A549 (cell line): ENCODE measurements around the gene BAZ1B. TPM values are rescaled to one million over a fixed set of nuclear protein-coding genes. Genes with fewer than 3 reads are reported as not detected.

Experiments
- ATAC-seq, 2 experiments: fragments of 200-7000 bp in 1 of 2; fragments of >200 bp in 1 of 2; cut with Nextera tagmentation in 1 of 2; cut with Tn5 transposase in 1 of 2; 3 replicates each; pipeline versions ENCODE4 v1.8.0 to v1.9.1; 2018 to 2020; ENCODE audit warnings: mild to moderate bottlenecking in 1 of 2, moderate library complexity in 1 of 2
- CTCF ChIA-PET: fragments of 300-600 bp; sonication (Branson Sonifier 250); formaldehyde crosslinking; extraction: SDS; loops from one replicate; lab custom pipeline; 2021; ENCODE audit warnings: antibody characterized with exemption, inconsistent platforms; lab: Yijun Ruan, JAX
- POLR2A ChIA-PET: fragments of 350-600 bp; formaldehyde crosslinking; extraction: SDS; loops from one replicate; lab custom pipeline; 2021; ENCODE audit warnings: antibody characterized with exemption, inconsistent platforms; lab: Yijun Ruan, JAX
- DNase-seq, 2 experiments: peaks; one replicate each; pipeline versions ENCODE4 v3.0.0 to v3.0.0-alpha.2; 2011 to 2016; ENCODE audit warnings: low read depth in 1 of 2, low spot score in 1 of 2
- FAIRE-seq: peaks from 2 replicates; lab custom pipeline; 2011; peaks lifted over from hg19 to GRCh38; lab: Jason Lieb, UNC
- H3K27ac ChIP-seq, 2 experiments: fragments of >200 bp; sonication (Bioruptor Twin); formaldehyde crosslinking; 3 replicates each; pipeline ENCODE4 v1.5.1; 2016 to 2017
- H3K4me1 ChIP-seq: fragments of >200 bp; sonication (Bioruptor Twin); formaldehyde crosslinking; 3 replicates; pipeline ENCODE4 v1.6.1; 2016
- H3K4me2 ChIP-seq: fragments of >200 bp; sonication (Bioruptor Twin); formaldehyde crosslinking; 3 replicates; pipeline ENCODE4 v1.6.1; 2016
- H3K4me3 ChIP-seq: fragments of >200 bp; sonication (Bioruptor Twin); formaldehyde crosslinking; 3 replicates; pipeline ENCODE4 v1.5.1; 2016
- H3K9me3 ChIP-seq: fragments of >200 bp; sonication (Bioruptor Twin); formaldehyde crosslinking; 3 replicates; pipeline ENCODE4 v1.6.1; 2016
- BHLHE40 ChIP-seq: IDR thresholded peaks from 2 replicates; pipeline ENCODE4 v1.6.1; 2012; ENCODE audit warnings: low read depth, low read length, inconsistent platforms
- CBX2 ChIP-seq: fragments of 200-600 bp; sonication (generic); IDR thresholded peaks from 2 replicates; pipeline ENCODE4 v1.6.1; 2016; ENCODE audit warnings: low read depth, mild to moderate bottlenecking, borderline replicate concordance
- CEBPB ChIP-seq, 2 experiments: fragments of >200 bp in 1 of 2; sonication (Bioruptor Twin) in 1 of 2; formaldehyde crosslinking in 1 of 2; IDR thresholded peaks; 2 replicates each; pipeline ENCODE4 v1.6.1; 2012 to 2016
- CHD2 ChIP-seq: fragments of 150-350 bp; IDR thresholded peaks from 2 replicates; pipeline ENCODE4 v1.6.1; 2014; ENCODE audit warnings: low read length; ENCODE audit not compliant: partially characterized antibody
- CHD4 ChIP-seq: fragments of 200-600 bp; sonication (generic); IDR thresholded peaks from 2 replicates; pipeline ENCODE4 v1.6.1; 2016; ENCODE audit warnings: antibody characterized with exemption, mild to moderate bottlenecking, borderline replicate concordance
- E2F6 ChIP-seq: IDR thresholded peaks from 2 replicates; pipeline ENCODE4 v1.6.1; 2012; ENCODE audit warnings: low read depth, borderline replicate concordance
- EHMT2 ChIP-seq: fragments of 200-600 bp; sonication (generic); IDR thresholded peaks from 2 replicates; pipeline ENCODE4 v1.6.1; 2016; ENCODE audit warnings: antibody characterized with exemption, low read depth, mild to moderate bottlenecking, moderate library complexity
- ELK1 ChIP-seq: fragments of 150-350 bp; IDR thresholded peaks from 2 replicates; pipeline ENCODE4 v1.6.1; 2014; ENCODE audit warnings: low read depth, mild to moderate bottlenecking, low read length
- ESRRA ChIP-seq: fragments of 150-350 bp; IDR thresholded peaks from 2 replicates; pipeline ENCODE4 v1.6.1; 2014; ENCODE audit warnings: mild to moderate bottlenecking, low read length, borderline replicate concordance
- GATA3 ChIP-seq: IDR thresholded peaks from 2 replicates; pipeline ENCODE4 v1.6.1; 2012; ENCODE audit warnings: borderline replicate concordance
- HMGXB4 ChIP-seq: fragments of 250-450 bp; sonication (Bioruptor Pico); IDR thresholded peaks from 2 replicates; pipeline ENCODE4 v1.5.0; 2021; ENCODE audit warnings: mild to moderate bottlenecking, moderate library complexity, borderline replicate concordance
- JUN ChIP-seq, 2 experiments: fragments of >200 bp; sonication (Bioruptor Twin); formaldehyde crosslinking; IDR thresholded peaks; 2 replicates in 1 of 2; 3 replicates in 1 of 2; pipeline ENCODE4 v1.6.1; 2016 to 2017
- KDM1A ChIP-seq: fragments of 200-600 bp; sonication (generic); IDR thresholded peaks from 2 replicates; pipeline ENCODE4 v1.6.1; 2016; ENCODE audit warnings: low read depth, mild to moderate bottlenecking
- MAFK ChIP-seq: fragments of 450-650 bp; IDR thresholded peaks from 2 replicates; pipeline ENCODE4 v1.6.1; 2014; ENCODE audit not compliant: partially characterized antibody
- MAZ ChIP-seq: fragments of 150-350 bp; IDR thresholded peaks from 2 replicates; pipeline ENCODE4 v1.6.1; 2014; ENCODE audit warnings: antibody characterized with exemption, low read depth, low read length, borderline replicate concordance
- NPAS2 ChIP-seq: fragments of 250-450 bp; sonication (Bioruptor Pico); IDR thresholded peaks from 2 replicates; pipeline ENCODE4 v1.8.0; 2022; ENCODE audit warnings: mild to moderate bottlenecking, moderate library complexity, borderline replicate concordance
- NR3C1 ChIP-seq: fragments of >200 bp; sonication (Bioruptor Twin); formaldehyde crosslinking; IDR thresholded peaks from 3 replicates; pipeline ENCODE4 v1.6.1; 2017
- PHF8 ChIP-seq: fragments of 200-600 bp; sonication (generic); IDR thresholded peaks from 2 replicates; pipeline ENCODE4 v1.6.1; 2016; ENCODE audit warnings: low read depth, mild to moderate bottlenecking, antibody characterized with exemption, moderate library complexity, borderline replicate concordance
- POLR2AphosphoS2 ChIP-seq: conservative IDR thresholded peaks from 2 replicates; pipeline ENCODE4 v1.6.1; 2012; ENCODE audit warnings: low read length, improper control_type of control experiment, inconsistent platforms
- RAD21 ChIP-seq, 2 experiments: fragments of >200 bp in 1 of 2; sonication (Bioruptor Twin) in 1 of 2; formaldehyde crosslinking in 1 of 2; IDR thresholded peaks in 1 of 2; conservative IDR thresholded peaks in 1 of 2; 2 replicates in 1 of 2; 3 replicates in 1 of 2; pipeline ENCODE4 v1.6.1; 2012 to 2018; ENCODE audit warnings: inconsistent platforms in 1 of 2
- RNF2 ChIP-seq: fragments of 200-600 bp; sonication (generic); IDR thresholded peaks from 2 replicates; pipeline ENCODE4 v1.6.1; 2016; ENCODE audit warnings: low read depth, mild to moderate bottlenecking, antibody characterized with exemption, moderate library complexity, borderline replicate concordance
- TFCP2L1 ChIP-seq: fragments of 250-450 bp; sonication (Bioruptor Pico); IDR thresholded peaks from 2 replicates; pipeline ENCODE4 v1.5.0; 2021; ENCODE audit warnings: mild to moderate bottlenecking
- TP53 ChIP-seq: fragments of 250-450 bp; sonication (Bioruptor Pico); IDR thresholded peaks from 2 replicates; pipeline ENCODE4 v1.5.0; 2021; ENCODE audit warnings: mild to moderate bottlenecking, moderate library complexity
- USF2 ChIP-seq: fragments of 450-650 bp; IDR thresholded peaks from 2 replicates; pipeline ENCODE4 v1.6.1; 2014; ENCODE audit warnings: antibody characterized with exemption
- ZC3H11A ChIP-seq: fragments of 450-650 bp; IDR thresholded peaks from 2 replicates; pipeline ENCODE4 v1.6.1; 2014; ENCODE audit warnings: antibody characterized with exemption, mild to moderate bottlenecking
- WGBS: methylation state at CpG from one replicate; pipeline ENCODE4 v1.1.6; 2017; ENCODE audit errors: missing lambda C conversion rate; 5-methylcytosine and 5-hydroxymethylcytosine counted together
- polyA plus RNA-seq, 4 experiments: library from polyadenylated mRNA; depleted of rRNA in 3 of 4; stranded (reverse); fragments of >200 nt; fragmentation: RNase III in 1 of 4; extraction: RNeasy Plus Mini Kit Qiagen cat#74134 plus additional on column Dnase treatment in 1 of 4; gene quantifications; 2 replicates in 3 of 4; 3 replicates in 1 of 4; pipeline ENCODE4 v1.2.3, GENCODE V29; 2011 to 2017
- TF ChIP-seq, protein P1 (sequence below): IDR thresholded peaks from 2 replicates; pipeline ENCODE4 v1.6.1; 2012

Gene BAZ1B
- polyA plus RNA-seq, 2 of the 4 experiments (the other 2 are of a cell fraction), result 54.8 to 66.8 TPM

GRCh38 chr7:73397521-73398281 is 124.4 kb downstream of the BAZ1B start:
- no peak for DNase-seq
- TF ChIP-seq USF2 (no peak), ELK1 (no peak), ZC3H11A (no peak), TFCP2L1 (CRISPR knock-in tag) (no peak), RAD21 (conservative IDR thresholded peaks at IDR 0.05 in 1 of 2, IDR thresholded peaks at IDR 0.05 in 1 of 2) (no peak), ESRRA (no peak), CBX2 (no peak)
- TF ChIP-seq, protein P1, sequence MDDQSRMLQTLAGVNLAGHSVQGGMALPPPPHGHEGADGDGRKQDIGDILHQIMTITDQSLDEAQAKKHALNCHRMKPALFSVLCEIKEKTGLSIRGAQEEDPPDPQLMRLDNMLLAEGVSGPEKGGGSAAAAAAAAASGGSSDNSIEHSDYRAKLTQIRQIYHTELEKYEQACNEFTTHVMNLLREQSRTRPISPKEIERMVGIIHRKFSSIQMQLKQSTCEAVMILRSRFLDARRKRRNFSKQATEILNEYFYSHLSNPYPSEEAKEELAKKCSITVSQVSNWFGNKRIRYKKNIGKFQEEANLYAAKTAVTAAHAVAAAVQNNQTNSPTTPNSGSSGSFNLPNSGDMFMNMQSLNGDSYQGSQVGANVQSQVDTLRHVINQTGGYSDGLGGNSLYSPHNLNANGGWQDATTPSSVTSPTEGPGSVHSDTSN, result no peak
- TF ChIP-seq, all 56 proteins: peak for 0
- Histone ChIP-seq H3K4me3 (no peak overlapping the region), H3K27ac (no peak overlapping the region), H3K9me3 (no peaks in the 10 kb centered on the region), H3K4me1 (no peaks in the 10 kb centered on the region), H3K4me2 (no peak overlapping the region)
- ATAC-seq (no peak), FAIRE-seq (no peak)
- 87% methylated on average over 11 of the region's 14 CpGs for WGBS
- POLR2A ChIA-PET, result no interaction called here
- CTCF ChIA-PET, result no interaction called here

- Histone ChIP-seq H3K9me3 (peaks cover 6% of the 10 kb centered on the region; the same call in 2 of the 3 replicates), H3K4me3 (no peak overlapping the region), H3K27ac (no peak overlapping the region), H3K4me1 (no peaks in the 10 kb centered on the region), H3K4me2 (no peak overlapping the region)
- ChIA-PET CTCF (interaction anchor here (0.9 to 1.4 kb wide), 2 partner anchors 22 to 56 kb away, joined by 3 read pairs; no protein-coding TSS in a partner anchor), POLR2A (no interaction called here)
- FAIRE-seq (no peak), DNase-seq (no peak), ATAC-seq (peak; percentile 18 to 49; a peak in 2 of 6 replicates)
- WGBS, result 63% methylated on average over 19 of the region's 21 CpGs
- TF ChIP-seq EHMT2 (no peak), CEBPB (IDR thresholded peaks at IDR 0.05) (no peak), MAZ (no peak), CHD2 (no peak), MAFK (no peak), NPAS2 (CRISPR knock-in tag) (no peak), POLR2AphosphoS2 (no peak), CHD4 (no peak), KDM1A (no peak)
Measured at GRCh38 chr7:73395538-73396503, 126.3 kb downstream of the BAZ1B start.

DNA sequence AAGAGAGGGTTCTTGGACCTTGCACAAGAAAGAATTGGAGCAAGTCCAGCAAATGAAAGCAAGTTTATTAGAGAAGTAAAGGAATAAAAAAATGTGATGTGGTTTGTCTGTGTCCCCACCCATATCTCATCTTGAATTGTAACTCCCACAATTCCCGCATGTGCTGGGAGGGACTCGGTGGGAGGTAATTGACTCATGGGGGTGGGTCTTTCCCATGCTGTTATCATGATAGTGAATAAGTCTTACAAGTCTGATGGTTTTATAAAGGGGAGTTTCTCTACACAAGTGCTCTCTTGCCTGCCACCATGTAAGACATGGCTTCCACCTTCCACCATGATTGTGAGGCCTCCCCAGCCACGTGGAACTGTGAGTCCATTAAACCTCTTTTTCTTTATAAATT is 127.7 kb downstream of the BAZ1B start:
- Histone ChIP-seq H3K4me1 (no peaks in the 10 kb centered on the region), H3K9me3 (peaks cover 10% of the 10 kb centered on the region), H3K27ac (no peak overlapping the region), H3K4me2 (no peak overlapping the region), H3K4me3 (no peak overlapping the region)
- FAIRE-seq (no peak), ATAC-seq (no peak), DNase-seq (no peak)
- 55% methylated on average over 3 of the region's 3 CpGs for WGBS
- ChIA-PET POLR2A (no interaction called here), CTCF (no interaction called here)
- TF ChIP-seq RNF2 (no peak), POLR2AphosphoS2 (no peak), GATA3 (no peak), HMGXB4 (CRISPR knock-in tag) (no peak), BHLHE40 (no peak), E2F6 (no peak), MAZ (no peak), JUN (IDR thresholded peaks at IDR 0.05) (no peak), NPAS2 (CRISPR knock-in tag) (no peak), EHMT2 (no peak), MAFK (no peak), TP53 (CRISPR knock-in tag) (no peak), PHF8 (no peak), NR3C1 (no peak)
